H54 (cell line): ENCODE data around the gene HERC2.
"Not testable (repeated sequence)": the region's sequence is repeated elsewhere in the genome, so short reads cannot be mapped to it uniquely, and the experiment has no call there.

Experiments
- DNase-seq: peaks from one replicate; pipeline ENCODE4 v3.0.0; 2011; ENCODE audit warnings: low spot score, mixed read lengths; ENCODE audit not compliant: insufficient read length
- FAIRE-seq: peaks from 3 replicates; lab custom pipeline; 2011; peaks lifted over from hg19 to GRCh38; lab: Jason Lieb, UNC
- POLR2A ChIP-seq: IDR thresholded peaks from 2 replicates; pipeline ENCODE4 v1.6.1; 2011; ENCODE audit warnings: low read depth, mild to moderate bottlenecking, low read length

Gene HERC2

DNA sequence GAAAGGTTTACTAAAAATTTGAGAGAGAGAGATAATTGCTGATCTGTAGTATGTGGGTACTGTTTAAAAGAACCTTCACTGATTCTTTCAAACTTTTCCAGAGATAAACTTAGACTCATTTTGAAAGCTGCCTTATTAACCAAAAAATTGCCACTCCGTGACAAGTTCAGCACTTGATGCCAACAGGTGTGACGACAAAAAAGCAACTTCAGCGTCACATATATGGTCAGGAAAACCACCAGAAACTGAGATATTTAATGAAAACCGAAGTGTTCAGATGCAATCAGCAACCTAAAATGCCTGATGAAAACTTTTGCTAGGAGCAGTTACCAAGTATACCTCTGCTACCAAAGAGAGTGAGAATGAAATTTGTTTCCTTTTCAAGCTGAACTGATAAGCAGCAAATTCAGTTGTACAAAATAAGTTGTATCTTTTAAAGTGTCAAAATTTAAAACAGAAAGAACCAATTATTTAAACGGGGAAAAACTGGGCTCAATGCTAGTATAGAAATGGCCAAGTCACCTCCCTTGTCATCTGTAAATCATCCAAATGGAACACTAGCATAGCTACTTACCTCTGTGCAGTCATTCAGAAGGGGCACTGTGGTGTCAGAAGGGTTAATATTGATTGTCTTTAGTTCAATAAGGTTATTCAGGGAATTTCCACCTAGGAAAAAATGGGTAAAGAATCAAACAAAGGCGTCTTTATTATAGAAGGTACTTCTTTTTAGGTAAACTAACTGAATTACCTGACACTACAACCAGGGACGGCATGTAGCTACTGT lies 131.4 kb downstream of the HERC2 start:
- DNase-seq: no peak
- no peak for FAIRE-seq
- no peak for TF ChIP-seq POLR2A

DNA sequence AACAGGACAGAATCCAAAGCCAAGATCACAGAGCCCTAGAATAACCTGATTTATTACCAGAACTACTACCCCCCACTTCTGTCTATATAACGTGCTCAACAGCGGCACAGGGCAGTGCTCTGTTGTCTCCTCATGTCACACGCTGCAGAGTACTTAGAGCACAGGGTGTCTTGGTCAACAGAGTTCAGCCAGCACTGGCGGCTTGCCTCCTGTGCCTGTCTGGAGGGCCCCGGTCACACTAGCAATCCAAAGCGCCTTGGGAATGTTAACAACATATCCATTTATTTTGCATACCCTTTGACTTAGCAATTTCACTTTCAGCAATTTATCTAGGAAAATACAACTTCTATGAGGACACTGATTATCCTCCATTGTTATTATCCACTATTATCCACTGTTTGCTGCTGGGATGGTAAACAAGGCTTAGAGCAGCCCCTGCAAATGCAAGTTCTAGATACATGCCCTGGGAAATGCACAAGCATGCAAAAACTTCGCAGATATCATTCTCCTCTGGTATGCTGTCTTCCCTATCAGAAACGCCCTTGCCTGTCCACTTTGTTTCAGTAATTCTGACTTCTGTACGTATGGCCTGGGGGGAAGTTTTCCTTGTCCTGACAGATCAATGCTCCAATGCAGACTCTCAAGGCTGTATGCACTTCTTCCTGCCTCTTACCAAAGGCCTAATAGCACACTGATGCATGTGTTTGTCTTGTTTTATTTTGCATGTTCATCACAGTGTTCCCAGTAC lies 136.7 kb downstream of the HERC2 start:
- DNase-seq: no peak
- no peak for TF ChIP-seq POLR2A
- no peak for FAIRE-seq

- FAIRE-seq (no peak), DNase-seq (no peak)
- no peak for TF ChIP-seq POLR2A
These were observed 137.8 kb downstream of the HERC2 start for GRCh38 chr15:28184166-28184565.

DNA sequence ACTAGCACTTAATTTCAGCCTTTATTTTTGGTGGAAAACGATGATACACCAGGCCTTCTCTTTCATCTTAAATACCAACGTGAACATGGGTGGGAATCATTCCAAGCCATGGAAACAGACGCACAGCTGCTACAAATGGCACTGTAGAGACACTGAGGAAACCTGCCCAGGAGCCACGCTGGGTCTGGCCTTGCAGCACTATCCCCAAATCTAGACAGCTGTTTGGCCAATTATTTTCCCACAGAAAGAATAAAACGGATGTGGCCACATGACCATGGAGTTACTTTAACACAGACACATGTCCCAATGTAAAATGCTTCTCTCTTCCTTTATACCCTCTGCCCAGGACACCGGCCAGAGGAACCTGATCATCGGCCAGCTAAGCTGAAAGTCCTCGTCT lies 139.2 kb downstream of the HERC2 start:
- no peak for TF ChIP-seq POLR2A

GRCh38 chr15:28182216-28182615 lies 139.8 kb downstream of the HERC2 start:
- DNase-seq (no peak), FAIRE-seq (no peak)
- no peak for TF ChIP-seq POLR2A

More for the DNA sequence above, 139.2 kb downstream of the HERC2 start:
- FAIRE-seq: no peak
- DNase-seq: no peak

GRCh38 chr15:28181366-28181765 lies 140.6 kb downstream of the HERC2 start:
- FAIRE-seq (no peak), DNase-seq (no peak)
- no peak for TF ChIP-seq POLR2A

DNA sequence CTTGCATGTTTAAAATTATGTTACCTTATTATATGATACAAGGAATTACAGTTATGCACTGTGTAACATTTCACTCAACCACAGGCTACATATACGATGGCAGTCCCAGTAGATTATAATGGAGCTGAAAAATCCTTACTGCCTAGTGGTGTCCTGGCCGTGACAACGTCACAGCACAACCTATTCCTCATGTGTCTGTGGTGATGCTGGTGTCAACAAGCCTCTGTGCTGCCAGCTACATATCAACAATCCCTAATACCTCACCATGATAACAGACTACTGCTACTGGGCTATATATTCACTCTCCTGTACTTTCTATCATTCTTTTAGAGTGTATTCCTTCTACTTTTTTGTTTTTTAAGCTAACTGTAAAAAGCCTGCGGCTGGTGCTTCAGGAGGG lies 142.7 kb downstream of the HERC2 start:
- FAIRE-seq: no peak
- no peak for DNase-seq
- no peak for TF ChIP-seq POLR2A

DNA sequence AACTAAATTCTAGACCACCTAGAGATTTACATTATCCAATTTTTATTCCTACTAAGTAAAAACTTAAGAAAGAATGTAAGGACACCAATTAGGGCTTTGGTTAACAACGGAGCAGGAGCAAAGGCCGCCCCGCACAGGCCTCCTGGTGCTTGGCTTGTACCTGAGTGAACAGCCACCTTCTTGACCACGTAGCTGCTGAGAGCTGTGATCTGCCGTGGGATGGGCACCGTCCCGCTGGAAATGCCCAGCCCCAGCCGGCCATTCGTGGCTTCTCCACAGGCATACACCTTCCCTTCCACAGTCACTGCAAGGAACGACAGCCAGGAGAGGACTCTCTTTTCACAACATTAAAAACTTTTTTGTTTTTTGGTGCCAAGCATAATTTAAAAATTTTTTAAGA lies 143.3 kb downstream of the HERC2 start:
- FAIRE-seq (no peak), DNase-seq (no peak)
- no peak for TF ChIP-seq POLR2A

DNA sequence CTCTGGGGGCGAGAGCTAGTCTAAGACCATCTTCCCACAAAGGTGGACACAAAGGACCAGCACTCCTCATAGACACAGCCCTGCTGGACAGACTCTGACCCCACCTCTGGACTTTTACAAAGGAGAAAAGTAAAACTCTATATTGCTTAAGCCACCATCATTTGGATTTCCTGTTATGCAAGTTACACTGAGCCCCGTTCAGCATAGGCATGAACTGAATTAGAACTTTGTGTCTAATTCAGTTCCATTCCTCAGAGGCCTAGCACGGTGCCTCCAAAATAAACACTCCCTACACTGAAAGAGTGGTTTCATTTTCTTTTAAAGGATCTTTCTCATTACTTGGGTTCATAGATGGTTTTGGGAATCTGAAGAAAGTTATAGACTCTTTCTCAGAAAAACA lies 143.7 kb downstream of the HERC2 start:
- no peak for FAIRE-seq
- no peak for TF ChIP-seq POLR2A
- DNase-seq: no peak

DNA sequence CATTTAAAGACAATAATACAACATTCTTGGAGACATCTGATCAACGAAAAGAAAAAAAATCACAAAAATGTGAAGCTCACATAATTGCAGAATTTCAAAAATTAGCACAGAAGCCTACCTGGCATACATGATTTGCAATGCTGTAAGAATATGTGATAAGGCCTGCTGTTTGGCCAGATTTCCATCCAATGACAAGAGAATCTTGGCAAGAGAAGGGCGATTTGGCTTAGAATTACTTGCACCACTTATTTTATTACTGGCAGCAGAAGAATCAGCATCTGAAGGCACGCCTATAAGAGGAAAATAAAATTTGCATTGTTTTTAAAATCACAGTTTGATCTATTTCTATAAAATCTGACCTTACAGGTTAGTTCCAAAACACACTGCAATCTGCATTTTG lies 152.6 kb downstream of the HERC2 start:
- DNase-seq (no peak), FAIRE-seq (no peak)
- TF ChIP-seq POLR2A: no peak

DNA sequence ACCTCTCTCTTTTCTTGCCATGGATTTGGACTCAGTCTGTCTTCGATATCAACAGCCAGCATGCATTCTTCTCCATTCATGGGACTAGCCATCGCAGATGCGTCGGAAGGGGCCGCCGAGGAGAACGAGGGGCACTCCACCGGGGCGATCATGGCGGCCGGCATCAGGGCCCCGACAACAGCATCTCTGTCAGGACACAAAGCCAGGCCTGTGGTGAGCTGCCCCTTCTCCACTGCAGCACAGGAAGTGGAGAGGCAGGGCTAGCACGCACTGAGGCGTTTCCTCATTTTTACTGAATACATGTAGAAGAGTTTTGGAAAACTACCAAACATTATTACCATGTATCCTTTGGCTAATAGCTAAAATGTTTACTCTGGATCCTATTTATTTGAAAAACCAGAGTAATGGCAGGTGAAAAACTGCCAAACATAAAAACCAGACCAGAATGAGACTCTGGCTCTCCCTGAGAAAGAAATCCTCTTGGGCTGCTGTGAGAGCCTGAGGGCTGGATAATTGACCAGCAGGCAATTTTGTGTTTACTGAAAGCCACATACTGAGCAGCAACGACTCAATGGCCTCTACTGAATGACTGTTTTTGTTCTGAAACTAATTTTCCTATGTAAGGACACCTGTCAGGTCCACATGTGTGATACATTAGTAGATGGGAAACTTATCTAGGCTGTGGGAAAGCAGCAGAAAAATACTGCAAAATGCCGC lies 153.4 kb downstream of the HERC2 start:
- DNase-seq: not testable (repeated sequence)
- peak; percentile 50 for FAIRE-seq

DNA sequence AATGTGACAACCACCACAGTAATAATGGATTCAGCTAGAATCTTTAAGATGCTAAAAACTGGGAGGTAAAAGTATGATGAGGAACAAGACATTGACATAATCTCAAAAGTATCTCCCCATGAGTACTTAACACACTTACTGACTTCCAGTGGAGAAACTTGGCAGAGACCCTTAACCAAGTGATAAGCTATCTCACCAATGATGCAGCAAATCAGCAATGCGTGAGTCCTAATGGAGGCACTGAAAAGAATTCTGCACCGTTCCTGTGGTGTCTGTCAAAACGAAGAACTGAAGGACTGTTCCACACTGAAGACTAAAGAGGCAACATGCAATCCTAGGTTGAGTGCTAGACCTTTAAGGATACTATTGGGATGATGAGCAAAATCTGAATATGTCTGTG lies 154.9 kb downstream of the HERC2 start:
- DNase-seq (no peak), FAIRE-seq (no peak)
- no peak for TF ChIP-seq POLR2A

DNA sequence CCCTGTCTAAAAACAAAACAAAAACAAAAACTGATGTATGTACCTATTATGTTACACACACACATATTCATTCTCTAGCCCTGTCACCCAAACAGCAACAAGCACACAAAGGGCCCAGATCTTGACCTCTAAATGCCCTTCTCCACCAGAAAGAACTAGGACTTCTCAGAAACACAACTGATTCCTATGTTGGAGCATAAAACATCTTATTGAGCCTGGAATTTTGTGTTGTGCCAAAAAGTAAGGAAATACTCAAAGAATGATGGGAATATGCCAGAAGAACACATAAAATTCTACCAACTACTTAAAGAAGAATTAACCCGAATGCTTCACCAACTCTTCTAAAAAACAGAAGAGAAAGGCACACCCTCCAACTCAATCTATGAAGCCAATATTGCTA lies 156.2 kb downstream of the HERC2 start:
- no peak for TF ChIP-seq POLR2A
- DNase-seq (no peak), FAIRE-seq (no peak)

- FAIRE-seq (no peak), DNase-seq (no peak)
- no peak for TF ChIP-seq POLR2A
These were observed 157.1 kb downstream of the HERC2 start for GRCh38 chr15:28164876-28165275.
